HEK293 (cell line): ENCODE data around the gene ABHD12.

Experiments
- CTCF ChIA-PET: fragments of 350-600 bp; formaldehyde crosslinking; extraction: SDS; loops from one replicate; lab custom pipeline; 2021; ENCODE audit warnings: antibody characterized with exemption; lab: Yijun Ruan, JAX
- POLR2A ChIA-PET: fragments of 300-600 bp; formaldehyde crosslinking; extraction: SDS; loops from one replicate; lab custom pipeline; 2020; ENCODE audit warnings: antibody characterized with exemption, inconsistent platforms; lab: Yijun Ruan, JAX
- H3K27ac ChIP-seq: fragments of 200-500 bp; sonication (Bioruptor generic); 2 replicates; pipeline ENCODE4 v1.5.1; 2014; ENCODE audit warnings: low read depth, low read length, control low read depth, inconsistent platforms; ENCODE audit errors: extremely low read depth
- H3K36me3 ChIP-seq, 2 experiments: fragments of 200-500 bp in 1 of 2; sonication (Bioruptor generic) in 1 of 2; 1 replicate in 1 of 2; 2 replicates in 1 of 2; pipeline ENCODE4 v1.5.1; 2014 to 2017; ENCODE audit warnings: inconsistent platforms in 2 of 2, low read length in 2 of 2; ENCODE audit not compliant: control insufficient read depth in 2 of 2, insufficient read depth in 1 of 2
- H3K4me1 ChIP-seq: fragments of 200-500 bp; sonication (Bioruptor generic); 2 replicates; pipeline ENCODE4 v1.5.1; 2014; ENCODE audit warnings: mild to moderate bottlenecking, low read length, inconsistent platforms; ENCODE audit not compliant: control insufficient read depth, insufficient read depth
- H3K4me3 ChIP-seq: 2 replicates; pipeline ENCODE4 v1.5.1; 2011; ENCODE audit warnings: low read depth, mild to moderate bottlenecking, control low read depth, low read length, moderate library complexity
- H3K9me3 ChIP-seq: fragments of 200-500 bp; sonication (Bioruptor generic); 2 replicates; pipeline ENCODE4 v1.5.1; 2014; ENCODE audit warnings: low read depth, low read length, inconsistent platforms; ENCODE audit not compliant: control insufficient read depth, insufficient read depth
- HOXD13 ChIP-seq: sonication (generic); formaldehyde crosslinking; IDR thresholded peaks from 2 replicates; pipeline ENCODE4 v1.8.0; 2022; ENCODE audit warnings: missing genetic modification reagents, borderline replicate concordance
- ZBTB20 ChIP-seq: fragments of 450-650 bp; formaldehyde crosslinking; IDR thresholded peaks from 2 replicates; pipeline ENCODE4 v1.5.1; 2016; ENCODE audit warnings: missing biosample characterization, missing genetic modification characterization
- ZBTB21 ChIP-seq: fragments of 450-650 bp; formaldehyde crosslinking; IDR thresholded peaks from 2 replicates; pipeline ENCODE4 v1.5.1; 2017; ENCODE audit warnings: missing biosample characterization, missing genetic modification characterization
- ZFP69B ChIP-seq: fragments of 450-650 bp; formaldehyde crosslinking; IDR thresholded peaks from 2 replicates; pipeline ENCODE4 v1.5.1; 2016; ENCODE audit warnings: missing biosample characterization, missing genetic modification characterization
- ZNF146 ChIP-seq: fragments of 450-650 bp; formaldehyde crosslinking; IDR thresholded peaks from 2 replicates; pipeline ENCODE4 v1.5.1; 2016; ENCODE audit warnings: missing biosample characterization, missing genetic modification characterization
- ZNF19 ChIP-seq: fragments of 450-650 bp; formaldehyde crosslinking; IDR thresholded peaks from 2 replicates; pipeline ENCODE4; 2016; ENCODE audit warnings: missing biosample characterization, missing genetic modification characterization, low read depth
- ZNF24 ChIP-seq: fragments of 450-650 bp; formaldehyde crosslinking; IDR thresholded peaks from 2 replicates; pipeline ENCODE4 v1.5.1; 2016; ENCODE audit warnings: missing biosample characterization, missing genetic modification characterization
- ZNF426 ChIP-seq: fragments of 450-650 bp; formaldehyde crosslinking; IDR thresholded peaks from 2 replicates; pipeline ENCODE4 v1.5.1; 2017; ENCODE audit warnings: missing biosample characterization, missing genetic modification characterization, mild to moderate bottlenecking, inconsistent platforms, moderate library complexity
- ZNF560 ChIP-seq: fragments of 450-650 bp; formaldehyde crosslinking; IDR thresholded peaks from 2 replicates; pipeline ENCODE4 v1.5.1; 2017; ENCODE audit warnings: missing biosample characterization, missing genetic modification characterization, borderline replicate concordance
- ZNF585B ChIP-seq: fragments of 450-650 bp; formaldehyde crosslinking; IDR thresholded peaks from 2 replicates; pipeline ENCODE4 v1.5.1; 2016; ENCODE audit warnings: missing biosample characterization, missing genetic modification characterization
- ZNF600 ChIP-seq: fragments of 450-650 bp; formaldehyde crosslinking; IDR thresholded peaks from 2 replicates; pipeline ENCODE4 v1.5.1; 2016; ENCODE audit warnings: missing biosample characterization, missing genetic modification characterization
- ZSCAN23 ChIP-seq: fragments of 450-650 bp; formaldehyde crosslinking; IDR thresholded peaks from 2 replicates; pipeline ENCODE4 v1.5.1; 2016; ENCODE audit warnings: missing biosample characterization, missing genetic modification characterization
- ZSCAN30 ChIP-seq: fragments of 450-650 bp; IDR thresholded peaks from 2 replicates; pipeline ENCODE4 v1.5.1; 2018; ENCODE audit warnings: missing biosample characterization, mild to moderate bottlenecking, missing genetic modification characterization, moderate library complexity
- ZXDB ChIP-seq: fragments of 450-650 bp; formaldehyde crosslinking; IDR thresholded peaks from 2 replicates; pipeline ENCODE4 v1.5.1; 2016; ENCODE audit warnings: missing biosample characterization, missing genetic modification characterization
- TF ChIP-seq, protein P1 (sequence below): fragments of 450-650 bp; formaldehyde crosslinking; IDR thresholded peaks from 2 replicates; pipeline ENCODE4 v1.5.1; 2016; ENCODE audit warnings: missing biosample characterization, missing genetic modification characterization
- TF ChIP-seq, protein P2 (sequence below): fragments of 450-650 bp; formaldehyde crosslinking; IDR thresholded peaks from 2 replicates; pipeline ENCODE4 v1.5.1; 2016; ENCODE audit warnings: missing biosample characterization, missing genetic modification characterization
- TF ChIP-seq, protein P3 (sequence below): fragments of 450-650 bp; formaldehyde crosslinking; IDR thresholded peaks from 2 replicates; pipeline ENCODE4 v1.5.1; 2017; ENCODE audit warnings: missing biosample characterization, mild to moderate bottlenecking, missing genetic modification characterization, moderate library complexity
- TF ChIP-seq, protein P4 (sequence below): fragments of 450-650 bp; formaldehyde crosslinking; IDR thresholded peaks from 2 replicates; pipeline ENCODE4 v1.5.1; 2016; ENCODE audit warnings: missing biosample characterization, missing genetic modification characterization

Gene ABHD12

DNA sequence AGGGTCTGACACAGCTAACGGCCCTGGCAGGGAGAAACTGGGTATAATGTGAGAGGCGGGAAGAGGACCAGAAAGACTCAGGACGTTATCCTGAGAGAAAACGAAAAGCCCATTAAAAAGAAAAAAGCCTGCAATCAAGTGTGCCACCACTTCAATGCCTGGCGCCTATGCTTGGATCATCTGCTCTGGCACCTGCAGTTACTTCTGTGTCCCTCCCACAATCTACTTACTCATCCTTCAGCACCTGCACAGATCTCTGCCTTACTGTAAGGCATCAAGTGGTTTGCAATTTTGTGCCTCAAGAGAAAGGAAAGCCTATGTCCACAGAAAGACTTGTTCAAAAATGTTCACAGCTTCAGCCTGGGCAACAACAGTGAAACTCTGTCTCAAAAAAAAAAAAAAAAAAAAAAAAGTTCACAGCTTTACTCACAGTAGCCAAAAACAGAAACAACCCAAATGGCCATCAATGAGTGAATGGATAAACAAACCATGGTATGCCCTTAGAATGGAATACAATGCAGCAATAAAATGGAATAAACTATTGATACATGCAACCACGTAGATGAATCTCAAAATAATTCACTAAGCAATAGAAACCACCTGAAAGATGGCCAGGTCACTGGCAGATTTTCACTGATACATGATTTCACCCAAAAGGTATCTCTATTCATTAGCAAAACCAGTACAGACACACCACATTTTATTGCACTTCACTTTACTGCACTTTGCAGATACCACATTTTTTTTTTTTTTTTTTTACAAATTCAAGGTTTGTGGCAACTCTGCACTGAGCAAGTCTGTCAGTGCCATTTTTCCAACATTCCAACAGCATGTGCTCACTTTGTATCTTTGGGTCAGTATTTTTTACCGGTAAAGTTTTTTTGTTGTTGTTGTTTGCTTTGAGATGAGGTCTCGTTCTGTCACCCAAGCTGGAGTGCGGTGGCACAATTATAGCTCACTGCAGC lies 48.6 kb downstream of the ABHD12 start:
- H3K27ac ChIP-seq = no peak overlapping the region
- no peaks in the 10 kb centered on the region for H3K9me3 ChIP-seq
- no peak overlapping the region for H3K4me3 ChIP-seq
- ChIA-PET POLR2A (no interaction called here), CTCF (interaction anchor here (0.9 kb wide), 1 partner anchor 58 kb away, joined by 3 read pairs; no protein-coding TSS in a partner anchor)
- TF ChIP-seq ZFP69B (no peak), ZNF146 (peak; percentile 23; the same call in 1 of the 2 replicates), ZNF600 (tag by site-specific recombination) (0 out of 2 replicates have a peak, but pooled peaks have one; percentile 43)
- TF ChIP-seq, protein P1, sequence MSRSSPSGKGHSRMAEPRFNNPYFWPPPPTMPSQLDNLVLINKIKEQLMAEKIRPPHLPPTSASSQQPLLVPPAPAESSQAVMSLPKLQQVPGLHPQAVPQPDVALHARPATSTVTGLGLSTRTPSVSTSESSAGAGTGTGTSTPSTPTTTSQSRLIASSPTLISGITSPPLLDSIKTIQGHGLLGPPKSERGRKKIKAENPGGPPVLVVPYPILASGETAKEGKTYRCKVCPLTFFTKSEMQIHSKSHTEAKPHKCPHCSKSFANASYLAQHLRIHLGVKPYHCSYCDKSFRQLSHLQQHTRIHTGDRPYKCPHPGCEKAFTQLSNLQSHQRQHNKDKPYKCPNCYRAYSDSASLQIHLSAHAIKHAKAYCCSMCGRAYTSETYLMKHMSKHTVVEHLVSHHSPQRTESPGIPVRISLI (tag by site-specific recombination) = peak; percentile 59
- peaks cover 0 to 3% of the 10 kb centered on the region in 2 experiments; a peak in 1 of 3 replicates for H3K36me3 ChIP-seq
- peaks cover 7% of the 10 kb centered on the region; the same call in 1 of the 2 replicates for H3K4me1 ChIP-seq

DNA sequence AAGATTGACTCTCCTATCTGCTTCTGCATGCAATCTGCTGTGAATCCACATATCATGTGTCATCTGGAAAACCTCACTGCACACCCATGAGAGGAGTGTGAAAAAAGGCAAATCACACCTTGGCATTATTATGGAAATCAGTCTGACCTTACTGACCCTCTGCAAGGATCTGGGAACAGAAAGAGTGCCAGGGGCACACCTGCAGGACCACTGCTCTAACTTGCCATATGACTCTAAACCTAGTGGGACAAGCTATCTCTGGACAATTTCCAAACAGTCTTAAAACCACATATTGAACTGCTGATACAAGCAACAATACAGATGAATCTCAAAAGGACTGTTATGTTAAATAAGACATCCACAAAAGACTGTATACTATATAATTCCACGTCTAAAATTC lies 50.3 kb downstream of the ABHD12 start:
- no peak overlapping the region for H3K4me3 ChIP-seq
- peaks cover 0 to 3% of the 10 kb centered on the region in 2 experiments; a peak in 1 of 3 replicates for H3K36me3 ChIP-seq
- no peak overlapping the region for H3K27ac ChIP-seq
- ChIA-PET CTCF (no interaction called here), POLR2A (no interaction called here)
- H3K9me3 ChIP-seq = no peaks in the 10 kb centered on the region
- TF ChIP-seq ZSCAN30 (tag by site-specific recombination) = no peak
- TF ChIP-seq ZBTB20 = no peak
- TF ChIP-seq ZSCAN23 (tag by site-specific recombination) = no peak
- no peak for TF ChIP-seq HOXD13 (CRISPR knock-in tag)
- TF ChIP-seq, protein P2, sequence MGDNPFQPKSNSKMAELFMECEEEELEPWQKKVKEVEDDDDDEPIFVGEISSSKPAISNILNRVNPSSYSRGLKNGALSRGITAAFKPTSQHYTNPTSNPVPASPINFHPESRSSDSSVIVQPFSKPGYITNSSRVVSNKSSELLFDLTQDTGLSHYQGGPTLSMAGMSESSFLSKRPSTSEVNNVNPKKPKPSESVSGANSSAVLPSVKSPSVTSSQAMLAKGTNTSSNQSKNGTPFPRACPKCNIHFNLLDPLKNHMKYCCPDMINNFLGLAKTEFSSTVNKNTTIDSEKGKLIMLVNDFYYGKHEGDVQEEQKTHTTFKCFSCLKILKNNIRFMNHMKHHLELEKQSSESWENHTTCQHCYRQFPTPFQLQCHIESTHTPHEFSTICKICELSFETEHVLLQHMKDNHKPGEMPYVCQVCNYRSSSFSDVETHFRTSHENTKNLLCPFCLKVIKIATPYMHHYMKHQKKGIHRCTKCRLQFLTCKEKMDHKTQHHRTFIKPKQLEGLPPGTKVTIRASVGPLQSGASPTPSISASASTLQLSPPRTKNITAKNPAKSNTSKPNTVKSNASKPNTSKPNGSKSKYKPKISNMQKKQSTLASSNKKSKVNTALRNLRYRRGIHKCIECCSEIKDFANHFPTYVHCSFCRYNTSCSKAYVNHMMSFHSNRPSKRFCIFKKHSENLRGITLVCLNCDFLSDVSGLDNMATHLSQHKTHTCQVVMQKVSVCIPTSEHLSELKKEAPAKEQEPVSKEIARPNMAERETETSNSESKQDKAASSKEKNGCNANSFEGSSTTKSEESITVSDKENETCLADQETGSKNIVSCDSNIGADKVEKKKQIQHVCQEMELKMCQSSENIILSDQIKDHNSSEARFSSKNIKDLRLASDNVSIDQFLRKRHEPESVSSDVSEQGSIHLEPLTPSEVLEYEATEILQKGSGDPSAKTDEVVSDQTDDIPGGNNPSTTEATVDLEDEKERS (tag by site-specific recombination) = no peak
- TF ChIP-seq ZBTB21 (tag by site-specific recombination) = no peak
- TF ChIP-seq ZNF426 (tag by site-specific recombination) = no peak
- TF ChIP-seq, protein P3, sequence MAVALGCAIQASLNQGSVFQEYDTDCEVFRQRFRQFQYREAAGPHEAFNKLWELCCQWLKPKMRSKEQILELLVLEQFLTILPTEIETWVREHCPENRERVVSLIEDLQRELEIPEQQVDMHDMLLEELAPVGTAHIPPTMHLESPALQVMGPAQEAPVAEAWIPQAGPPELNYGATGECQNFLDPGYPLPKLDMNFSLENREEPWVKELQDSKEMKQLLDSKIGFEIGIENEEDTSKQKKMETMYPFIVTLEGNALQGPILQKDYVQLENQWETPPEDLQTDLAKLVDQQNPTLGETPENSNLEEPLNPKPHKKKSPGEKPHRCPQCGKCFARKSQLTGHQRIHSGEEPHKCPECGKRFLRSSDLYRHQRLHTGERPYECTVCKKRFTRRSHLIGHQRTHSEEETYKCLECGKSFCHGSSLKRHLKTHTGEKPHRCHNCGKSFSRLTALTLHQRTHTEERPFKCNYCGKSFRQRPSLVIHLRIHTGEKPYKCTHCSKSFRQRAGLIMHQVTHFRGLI = no peak
- TF ChIP-seq, protein P4, sequence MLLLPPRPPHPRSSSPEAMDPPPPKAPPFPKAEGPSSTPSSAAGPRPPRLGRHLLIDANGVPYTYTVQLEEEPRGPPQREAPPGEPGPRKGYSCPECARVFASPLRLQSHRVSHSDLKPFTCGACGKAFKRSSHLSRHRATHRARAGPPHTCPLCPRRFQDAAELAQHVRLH (tag by site-specific recombination) = no peak
- TF ChIP-seq ZNF24 (tag by site-specific recombination) = no peak
- no peak for TF ChIP-seq ZNF19 (tag by site-specific recombination)
- TF ChIP-seq ZNF585B (tag by site-specific recombination) = no peak
- no peak for TF ChIP-seq ZNF560 (tag by site-specific recombination)
- no peak for TF ChIP-seq ZXDB (tag by site-specific recombination)
- H3K4me1 ChIP-seq = peaks cover 7% of the 10 kb centered on the region; the same call in 1 of the 2 replicates
